ENCODE data around the gene GULP1. TPM values are rescaled to one million over a fixed set of nuclear protein-coding genes. Genes with fewer than 3 reads are reported as not detected.

Gene GULP1
- total and polyA plus RNA-seq, 10 donors: 0.83 to 16.6 (median 6.6) TPM

DNA sequence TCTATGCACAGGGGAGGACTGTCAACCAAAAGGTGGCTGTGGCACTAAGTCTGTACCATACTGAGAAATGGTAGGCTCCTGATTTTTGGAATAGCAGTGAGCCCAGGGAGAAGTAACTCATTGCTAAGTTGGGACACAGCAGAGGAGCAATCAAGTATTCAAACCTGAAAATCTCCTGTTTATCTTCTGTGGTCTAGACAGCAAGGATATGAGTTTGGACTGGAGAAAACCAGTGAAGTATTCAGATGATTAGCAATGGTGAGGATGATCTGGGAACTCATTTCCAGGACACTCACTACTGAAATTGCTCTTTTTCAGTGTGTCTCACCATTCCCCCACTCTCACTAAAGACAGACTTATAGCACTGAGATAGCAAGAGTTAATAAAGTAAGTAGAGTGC is 112.0 kb downstream of the GULP1 start:
- intact Hi-C loops (cut with DNase I; ENCODE audit: low total_unique reads): no loop called here

DNA sequence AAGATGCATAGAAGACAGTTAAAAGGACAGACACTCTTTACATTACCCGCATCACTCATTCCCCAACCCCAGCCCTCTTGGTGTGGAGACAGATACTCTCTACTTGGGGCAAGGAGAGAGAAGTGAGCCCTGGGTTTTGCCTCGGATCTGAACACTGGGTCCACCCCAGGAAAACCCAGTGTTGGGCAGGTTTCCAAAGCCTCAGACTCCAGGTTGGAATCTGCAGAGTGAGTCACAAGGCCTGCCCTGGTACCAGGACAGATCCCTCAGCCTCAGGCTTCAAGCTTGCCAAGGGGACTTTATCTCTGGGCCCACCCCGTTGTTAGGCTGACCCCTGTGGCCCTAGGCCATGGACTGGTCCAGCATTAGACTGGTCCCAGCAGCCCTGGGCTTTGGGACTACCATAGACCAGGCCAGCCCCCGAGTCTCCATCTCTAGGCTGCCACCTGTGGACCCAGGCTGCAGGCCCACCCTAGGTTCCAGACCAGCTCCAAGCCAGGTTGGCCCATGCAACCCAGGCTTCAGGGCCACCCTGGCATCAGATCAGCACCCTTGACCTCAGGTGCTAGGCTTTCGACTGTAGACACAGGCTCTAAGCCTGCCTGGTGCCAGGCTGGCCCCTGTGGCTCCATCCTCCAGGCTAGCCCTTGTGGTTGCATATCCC is 112.8 kb downstream of the GULP1 start:
- 74 to 95% (median 84%) methylated on average over 5 of the region's 5 CpGs for WGBS, 5 donors
- H3K4me3 ChIP-seq: no peak overlapping the region
- intact Hi-C loops (cut with DNase I; ENCODE audit: low total_unique reads): no loop called here
- H3K36me3 ChIP-seq: no peaks in the 10 kb centered on the region
- H3K27me3 ChIP-seq (replicated peaks in 1 of 7): no peaks in the 10 kb centered on the region
- no peak overlapping the region for H3K27ac ChIP-seq
- TF ChIP-seq CTCF (IDR thresholded peaks at IDR 0.05 in 8 of 11, conservative IDR thresholded peaks at IDR 0.05 in 3 of 11): no peak
- TF ChIP-seq POLR2A (IDR thresholded peaks at IDR 0.05): no peak
- TF ChIP-seq POLR2AphosphoS5 (IDR thresholded peaks at IDR 0.05): no peak
- DNase-seq: no peak
- no peaks in the 10 kb centered on the region for H3K4me1 ChIP-seq
- peaks cover 0 to 43% (median 33%) of the 10 kb centered on the region in 8 donors for H3K9me3 ChIP-seq

More for the DNA sequence above, 112.0 kb downstream of the GULP1 start:
- Histone ChIP-seq H3K9me3 (peaks cover 0 to 43% (median 33%) of the 10 kb centered on the region in 8 donors), H3K4me3 (no peak overlapping the region), H3K27me3 (replicated peaks in 1 of 7) (no peaks in the 10 kb centered on the region), H3K36me3 (no peaks in the 10 kb centered on the region), H3K27ac (no peak overlapping the region), H3K4me1 (no peaks in the 10 kb centered on the region)
- DNase-seq: no peak
- TF ChIP-seq POLR2AphosphoS5 (IDR thresholded peaks at IDR 0.05) (no peak), CTCF (IDR thresholded peaks at IDR 0.05 in 8 of 11, conservative IDR thresholded peaks at IDR 0.05 in 3 of 11) (no peak), POLR2A (IDR thresholded peaks at IDR 0.05) (no peak)

- Histone ChIP-seq H3K36me3 (no peaks in the 10 kb centered on the region), H3K27ac (no peak overlapping the region), H3K4me1 (no peaks in the 10 kb centered on the region), H3K9me3 (peaks cover 0 to 56% (median 35%) of the 10 kb centered on the region in 8 donors), H3K27me3 (replicated peaks in 1 of 7) (no peaks in the 10 kb centered on the region), H3K4me3 (no peak overlapping the region)
- DNase-seq: no peak
- TF ChIP-seq CTCF (IDR thresholded peaks at IDR 0.05 in 8 of 11, conservative IDR thresholded peaks at IDR 0.05 in 3 of 11) (no peak), POLR2AphosphoS5 (IDR thresholded peaks at IDR 0.05) (no peak), POLR2A (IDR thresholded peaks at IDR 0.05) (no peak)
- intact Hi-C loops (cut with DNase I; ENCODE audit: low total_unique reads): no loop called here
- 70 to 88% (median 73%) methylated on average over 1 of the region's 1 CpG for WGBS, 5 donors
Observed at GRCh38 chr2:188406414-188406813, 114.7 kb downstream of the GULP1 start.

- no peak for TF ChIP-seq POLR2AphosphoS5 (IDR thresholded peaks at IDR 0.05)
- H3K9me3 ChIP-seq: peaks cover 0 to 56% (median 33%) of the 10 kb centered on the region in 8 donors
- H3K4me3 ChIP-seq: no peak overlapping the region
- 77 to 90% (median 87%) methylated on average over 5 of the region's 5 CpGs for WGBS, 5 donors
- intact Hi-C loops (cut with DNase I; ENCODE audit: low total_unique reads): no loop called here
- no peak overlapping the region for H3K27ac ChIP-seq
- H3K27me3 ChIP-seq (replicated peaks in 1 of 7): no peaks in the 10 kb centered on the region
- no peak for DNase-seq
- no peaks in the 10 kb centered on the region for H3K4me1 ChIP-seq
- H3K36me3 ChIP-seq: no peaks in the 10 kb centered on the region
Observed at GRCh38 chr2:188410504-188411235, 119.0 kb downstream of the GULP1 start.

All from spleen (tissue), 11 donors.